Nephron (organoid): ENCODE measurements around the gene CEP68.

Experiments
- H3K27ac Mint-ChIP-seq, 3 experiments: 2 replicates each; pipeline ENCODE4 v1.8.0; 2020; ENCODE audit warnings: mixed read lengths in 3 of 3, mild to moderate bottlenecking in 2 of 3, moderate library complexity in 1 of 3
- H3K27me3 Mint-ChIP-seq: 2 replicates; pipeline ENCODE4 v1.8.0; 2021; ENCODE audit warnings: low read depth, mild to moderate bottlenecking, moderate library complexity, mixed read lengths
- H3K36me3 Mint-ChIP-seq: 2 replicates; pipeline ENCODE4 v1.8.0; 2020; ENCODE audit warnings: low read depth, mixed read lengths
- H3K4me1 Mint-ChIP-seq: 2 replicates; pipeline ENCODE4 v1.8.0; 2020; ENCODE audit warnings: mixed read lengths
- H3K4me3 Mint-ChIP-seq, 3 experiments: 2 replicates each; pipeline ENCODE4 v1.8.0; 2020; ENCODE audit warnings: mild to moderate bottlenecking in 3 of 3, mixed read lengths in 3 of 3, moderate library complexity in 2 of 3
- H3K9me3 Mint-ChIP-seq: 2 replicates; pipeline ENCODE4 v1.8.0; 2020; ENCODE audit warnings: mixed read lengths
- TF ChIP-seq, protein P1 (sequence below), 3 experiments: fragments of 200-600 bp; sonication (generic); IDR thresholded peaks; one replicate each; pipeline ENCODE4 v1.5.0; 2021; ENCODE audit warnings: antibody characterized with exemption in 3 of 3; ENCODE audit not compliant: unreplicated experiment in 3 of 3

CEP68 gene

DNA sequence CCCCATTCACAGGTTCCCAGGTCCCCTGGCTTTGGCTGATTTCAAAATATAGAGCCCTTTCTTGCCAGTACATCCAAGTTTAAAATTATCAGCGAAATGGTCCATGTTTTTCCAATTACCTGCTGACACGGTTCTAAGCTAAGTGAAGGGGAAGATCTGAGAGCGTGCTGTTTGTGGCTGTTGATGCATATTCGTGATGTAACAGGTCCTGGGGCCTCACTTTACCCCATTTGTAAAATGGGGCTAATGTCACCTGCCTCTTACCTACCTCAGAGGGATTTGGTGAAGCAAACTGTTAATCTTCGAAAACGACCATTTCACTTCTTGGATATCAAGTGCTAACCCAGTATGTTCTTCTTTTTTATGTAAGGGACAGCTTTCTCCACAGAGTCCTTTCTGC lies 34.0 kb upstream of the CEP68 start:
- Mint-ChIP-seq H3K9me3 (no peaks in the 10 kb centered on the region), H3K4me1 (no peaks in the 10 kb centered on the region), H3K27ac (no peak overlapping the region), H3K27me3 (no peaks in the 10 kb centered on the region), H3K36me3 (peaks cover 26% of the 10 kb centered on the region), H3K4me3 (no peak overlapping the region)
- TF ChIP-seq, protein P1, sequence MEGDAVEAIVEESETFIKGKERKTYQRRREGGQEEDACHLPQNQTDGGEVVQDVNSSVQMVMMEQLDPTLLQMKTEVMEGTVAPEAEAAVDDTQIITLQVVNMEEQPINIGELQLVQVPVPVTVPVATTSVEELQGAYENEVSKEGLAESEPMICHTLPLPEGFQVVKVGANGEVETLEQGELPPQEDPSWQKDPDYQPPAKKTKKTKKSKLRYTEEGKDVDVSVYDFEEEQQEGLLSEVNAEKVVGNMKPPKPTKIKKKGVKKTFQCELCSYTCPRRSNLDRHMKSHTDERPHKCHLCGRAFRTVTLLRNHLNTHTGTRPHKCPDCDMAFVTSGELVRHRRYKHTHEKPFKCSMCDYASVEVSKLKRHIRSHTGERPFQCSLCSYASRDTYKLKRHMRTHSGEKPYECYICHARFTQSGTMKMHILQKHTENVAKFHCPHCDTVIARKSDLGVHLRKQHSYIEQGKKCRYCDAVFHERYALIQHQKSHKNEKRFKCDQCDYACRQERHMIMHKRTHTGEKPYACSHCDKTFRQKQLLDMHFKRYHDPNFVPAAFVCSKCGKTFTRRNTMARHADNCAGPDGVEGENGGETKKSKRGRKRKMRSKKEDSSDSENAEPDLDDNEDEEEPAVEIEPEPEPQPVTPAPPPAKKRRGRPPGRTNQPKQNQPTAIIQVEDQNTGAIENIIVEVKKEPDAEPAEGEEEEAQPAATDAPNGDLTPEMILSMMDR (IDR thresholded peaks at IDR 0.05; ENCODE audit: unreplicated experiment in 3 of 3), result no peak

DNA sequence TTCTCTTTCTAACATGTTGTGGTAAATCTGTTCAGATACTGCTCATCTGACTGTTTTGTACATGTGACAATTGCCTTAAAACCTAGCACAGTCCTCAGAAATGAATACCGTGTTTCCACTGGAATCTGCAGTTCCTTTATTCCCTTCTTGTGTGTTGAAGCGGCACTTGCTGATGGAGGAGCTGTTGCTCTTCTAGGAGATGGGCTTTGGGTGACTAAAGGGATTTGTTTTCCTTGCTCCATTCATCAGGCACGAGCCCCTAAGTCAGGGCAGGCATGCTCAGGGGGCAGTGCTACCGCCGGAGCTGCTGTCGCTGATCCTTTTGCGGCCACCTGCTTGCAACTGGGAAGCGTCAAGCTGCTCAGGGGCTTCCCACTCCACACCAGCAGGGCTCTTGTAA lies 32.5 kb upstream of the CEP68 start:
- no peaks in the 10 kb centered on the region for H3K4me1 Mint-ChIP-seq
- no peaks in the 10 kb centered on the region for H3K9me3 Mint-ChIP-seq
- TF ChIP-seq, protein P1 (IDR thresholded peaks at IDR 0.05; ENCODE audit: unreplicated experiment in 3 of 3), result no peak
- H3K27me3 Mint-ChIP-seq, result no peaks in the 10 kb centered on the region
- H3K36me3 Mint-ChIP-seq, result peaks cover 14% of the 10 kb centered on the region
- H3K4me3 Mint-ChIP-seq, result no peak overlapping the region
- peak overlapping the region in 1 of 3 experiments; percentile 40 for H3K27ac Mint-ChIP-seq

- Mint-ChIP-seq H3K4me3 (no peak overlapping the region), H3K27me3 (no peaks in the 10 kb centered on the region), H3K9me3 (no peaks in the 10 kb centered on the region), H3K27ac (no peak overlapping the region), H3K4me1 (no peaks in the 10 kb centered on the region), H3K36me3 (peaks cover 9% of the 10 kb centered on the region)
- TF ChIP-seq, protein P1 (IDR thresholded peaks at IDR 0.05; ENCODE audit: unreplicated experiment in 3 of 3), result no peak
These were observed 31.9 kb upstream of the CEP68 start for GRCh38 chr2:65024149-65024829.

- Mint-ChIP-seq H3K9me3 (no peaks in the 10 kb centered on the region), H3K27ac (no peak overlapping the region), H3K4me3 (no peak overlapping the region)
These were observed 30.6 kb upstream of the CEP68 start for GRCh38 chr2:65025453-65026123.

DNA sequence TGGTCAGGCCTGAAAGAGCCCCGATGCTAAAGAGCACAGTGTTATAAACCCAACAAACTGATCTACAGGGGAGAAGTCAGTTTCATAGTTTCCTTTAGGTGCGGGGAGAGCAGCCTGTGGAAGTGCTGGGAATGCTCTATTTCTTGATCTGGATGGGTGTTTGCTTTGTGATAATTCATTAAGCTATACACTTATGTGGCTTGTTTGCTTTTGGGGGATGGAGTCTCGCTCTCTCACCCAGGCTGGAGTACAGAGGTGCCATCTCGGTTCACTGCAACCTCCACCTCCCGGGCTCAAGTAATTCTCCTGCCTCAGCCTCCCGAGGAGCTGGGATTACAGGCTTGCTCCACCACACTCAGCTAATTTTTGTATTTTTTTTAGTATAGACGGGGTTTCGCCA lies 30.1 kb upstream of the CEP68 start:
- Mint-ChIP-seq H3K27ac (no peak overlapping the region), H3K9me3 (no peaks in the 10 kb centered on the region), H3K4me3 (no peak overlapping the region), H3K27me3 (no peaks in the 10 kb centered on the region), H3K36me3 (peaks cover 9% of the 10 kb centered on the region), H3K4me1 (peaks cover 4% of the 10 kb centered on the region)
- TF ChIP-seq, protein P1 (IDR thresholded peaks at IDR 0.05; ENCODE audit: unreplicated experiment in 3 of 3), result no peak

More at GRCh38 chr2:65025453-65026123, 30.6 kb upstream of the CEP68 start:
- TF ChIP-seq, protein P1 (IDR thresholded peaks at IDR 0.05; ENCODE audit: unreplicated experiment in 3 of 3), result no peak
- no peaks in the 10 kb centered on the region for H3K27me3 Mint-ChIP-seq
- no peaks in the 10 kb centered on the region for H3K4me1 Mint-ChIP-seq
- peaks cover 9% of the 10 kb centered on the region for H3K36me3 Mint-ChIP-seq
